Mesendoderm (in vitro differentiated cells): ENCODE results near the gene EPGN.

Experiments
- DNase-seq: peaks from one replicate; pipeline ENCODE4 v3.0.0; 2013
- H2AK5ac ChIP-seq: 2 replicates; pipeline ENCODE4 v1.6.1; 2013; ENCODE audit warnings: low read length, inconsistent platforms
- H2BK120ac ChIP-seq: 2 replicates; pipeline ENCODE4 v1.6.1; 2013; ENCODE audit warnings: low read depth, mild to moderate bottlenecking, low read length, moderate library complexity, mixed read lengths
- H2BK15ac ChIP-seq: replicated peaks from 2 replicates; pipeline ENCODE4 v1.6.1; 2013; ENCODE audit warnings: low read depth, mild to moderate bottlenecking, moderate library complexity
- H2BK5ac ChIP-seq: 2 replicates; pipeline ENCODE4 v1.6.1; 2013; ENCODE audit warnings: low read length, inconsistent platforms
- H3K18ac ChIP-seq: 2 replicates; pipeline ENCODE4 v1.6.1; 2013; ENCODE audit warnings: mild to moderate bottlenecking, low read length, mixed read lengths
- H3K23ac ChIP-seq: one replicate; pipeline ENCODE4 v1.6.1; 2013; ENCODE audit warnings: low read length
- H3K27ac ChIP-seq: 2 replicates; pipeline ENCODE4 v1.5.1; 2013; ENCODE audit warnings: low read depth, mild to moderate bottlenecking, inconsistent platforms, low read length, moderate library complexity
- H3K27me3 ChIP-seq: 2 replicates; pipeline ENCODE4 v1.6.1; 2013; ENCODE audit warnings: low read length, control low read depth, mild to moderate bottlenecking, inconsistent platforms; ENCODE audit not compliant: insufficient read depth, poor library complexity
- H3K36me3 ChIP-seq: 2 replicates; pipeline ENCODE4 v1.6.1; 2013; ENCODE audit warnings: low read length, inconsistent platforms; ENCODE audit not compliant: control insufficient read depth, insufficient read depth
- H3K4ac ChIP-seq: one replicate; pipeline ENCODE4 v1.6.1; 2013; ENCODE audit warnings: low read depth, mild to moderate bottlenecking, low read length, moderate library complexity
- H3K4me1 ChIP-seq: 2 replicates; pipeline ENCODE4 v1.6.1; 2013; ENCODE audit warnings: low read depth, low read length, inconsistent platforms; ENCODE audit not compliant: control insufficient read depth
- H3K4me2 ChIP-seq: 2 replicates; pipeline ENCODE4 v1.6.1; 2013; ENCODE audit warnings: low read length
- H3K4me3 ChIP-seq: 2 replicates; pipeline ENCODE4 v1.5.1; 2013; ENCODE audit warnings: mild to moderate bottlenecking, low read length
- H3K56ac ChIP-seq: one replicate; pipeline ENCODE4 v1.6.1; 2013; ENCODE audit warnings: low read length
- H3K79me1 ChIP-seq: 2 replicates; pipeline ENCODE4 v1.6.1; 2013; ENCODE audit warnings: low read length, inconsistent platforms
- H3K79me2 ChIP-seq: 2 replicates; pipeline ENCODE4 v1.6.1; 2013; ENCODE audit warnings: mild to moderate bottlenecking, low read length; ENCODE audit not compliant: control insufficient read depth, insufficient read depth
- H3K9ac ChIP-seq: 2 replicates; pipeline ENCODE4 v1.6.1; 2013; ENCODE audit warnings: low read length, inconsistent platforms
- H4K5ac ChIP-seq: one replicate; pipeline ENCODE4 v1.6.1; 2013; ENCODE audit warnings: low read length
- H4K8ac ChIP-seq: one replicate; pipeline ENCODE4 v1.6.1; 2013; ENCODE audit warnings: low read depth, mild to moderate bottlenecking, control low read depth, low read length, moderate library complexity
- WGBS: extraction: QIAGEN DNeasy Blood & Tissue Kit; methylation state at CpG from one replicate; pipeline ENCODE4 v1.1.7; 2013; ENCODE audit warnings: low lambda C conversion rate, missing lambda C conversion rate; ENCODE audit not compliant: insufficient coverage; ENCODE audit errors: extremely low coverage; 5-methylcytosine and 5-hydroxymethylcytosine counted together

EPGN gene

GRCh38 chr4:74344031-74344430 lies 35.8 kb downstream of the EPGN start:
- Histone ChIP-seq H2BK5ac (no peak overlapping the region), H3K4me1 (no peaks in the 10 kb centered on the region), H2BK120ac (no peak overlapping the region), H4K5ac (no peak overlapping the region), H3K4me3 (peak overlapping the region; percentile 30), H3K23ac (no peak overlapping the region), H3K79me1 (no peaks in the 10 kb centered on the region), H4K8ac (no peak overlapping the region), H3K18ac (no peak overlapping the region), H3K4ac (no peak overlapping the region), H3K56ac (no peak overlapping the region), H2AK5ac (no peak overlapping the region), H3K4me2 (no peak overlapping the region), H3K9ac (no peak overlapping the region), H2BK15ac (no peak overlapping the region), H3K79me2 (no peaks in the 10 kb centered on the region), H3K27ac (no peak overlapping the region), H3K36me3 (no peaks in the 10 kb centered on the region), H3K27me3 (no peaks in the 10 kb centered on the region)
- DNase-seq: peak; percentile 14
- no CpG with 5 or more reads among the region's 1 CpG for WGBS

GRCh38 chr4:74353858-74354257 lies 45.6 kb downstream of the EPGN start:
- Histone ChIP-seq H3K4me1 (no peaks in the 10 kb centered on the region), H2BK120ac (no peak overlapping the region), H3K4me3 (no peak overlapping the region), H3K79me2 (no peaks in the 10 kb centered on the region), H2BK15ac (no peak overlapping the region), H3K18ac (no peak overlapping the region), H3K9ac (no peak overlapping the region), H3K36me3 (no peaks in the 10 kb centered on the region), H3K27me3 (no peaks in the 10 kb centered on the region), H3K4ac (no peak overlapping the region), H3K56ac (no peak overlapping the region), H3K27ac (no peak overlapping the region), H4K5ac (no peak overlapping the region), H3K23ac (no peak overlapping the region), H2AK5ac (no peak overlapping the region), H4K8ac (no peak overlapping the region), H3K79me1 (no peaks in the 10 kb centered on the region), H3K4me2 (no peak overlapping the region), H2BK5ac (no peak overlapping the region)
- no peak for DNase-seq
- no CpG with 5 or more reads among the region's 4 CpGs for WGBS

- no peaks in the 10 kb centered on the region for H3K36me3 ChIP-seq
- no peak for DNase-seq
- no peak overlapping the region for H3K9ac ChIP-seq
- H2AK5ac ChIP-seq: no peak overlapping the region
- H4K8ac ChIP-seq: no peak overlapping the region
- no peak overlapping the region for H3K23ac ChIP-seq
- H3K4me2 ChIP-seq: no peak overlapping the region
- H3K4me3 ChIP-seq: no peak overlapping the region
- H3K27me3 ChIP-seq: no peaks in the 10 kb centered on the region
- H2BK120ac ChIP-seq: no peak overlapping the region
- no peaks in the 10 kb centered on the region for H3K4me1 ChIP-seq
- H3K79me2 ChIP-seq: no peaks in the 10 kb centered on the region
- no peak overlapping the region for H3K27ac ChIP-seq
- H3K79me1 ChIP-seq: no peaks in the 10 kb centered on the region
- no peak overlapping the region for H3K18ac ChIP-seq
- no peak overlapping the region for H3K56ac ChIP-seq
- no peak overlapping the region for H4K5ac ChIP-seq
- H3K4ac ChIP-seq: no peak overlapping the region
- H2BK15ac ChIP-seq: no peak overlapping the region
- no peak overlapping the region for H2BK5ac ChIP-seq
- no CpG with 5 or more reads among the region's 1 CpG for WGBS
Observed at GRCh38 chr4:74357965-74358364, 49.7 kb downstream of the EPGN start.

GRCh38 chr4:74361671-74362070 lies 53.4 kb downstream of the EPGN start:
- H3K4me1 ChIP-seq: no peaks in the 10 kb centered on the region
- DNase-seq: no peak
- H3K23ac ChIP-seq: no peak overlapping the region

GRCh38 chr4:74362347-74362746 lies 54.1 kb downstream of the EPGN start:
- H3K4me3 ChIP-seq: no peak overlapping the region
- H3K56ac ChIP-seq: no peak overlapping the region
- no peak overlapping the region for H3K4ac ChIP-seq
- no peaks in the 10 kb centered on the region for H3K79me2 ChIP-seq
- H2BK120ac ChIP-seq: no peak overlapping the region
- H2BK15ac ChIP-seq: no peak overlapping the region
- H2AK5ac ChIP-seq: no peak overlapping the region
- H3K4me1 ChIP-seq: no peaks in the 10 kb centered on the region
- H2BK5ac ChIP-seq: no peak overlapping the region
- H3K27ac ChIP-seq: no peak overlapping the region
- H3K27me3 ChIP-seq: no peaks in the 10 kb centered on the region
- no peak overlapping the region for H4K8ac ChIP-seq
- no CpG with 5 or more reads among the region's 3 CpGs for WGBS
- no peak overlapping the region for H3K9ac ChIP-seq
- H4K5ac ChIP-seq: no peak overlapping the region
- H3K18ac ChIP-seq: no peak overlapping the region
- H3K4me2 ChIP-seq: no peak overlapping the region
- no peak overlapping the region for H3K23ac ChIP-seq
- no peak for DNase-seq
- no peaks in the 10 kb centered on the region for H3K36me3 ChIP-seq
- H3K79me1 ChIP-seq: no peaks in the 10 kb centered on the region

More at GRCh38 chr4:74361671-74362070, 53.4 kb downstream of the EPGN start:
- Histone ChIP-seq H3K9ac (no peak overlapping the region), H3K79me1 (no peaks in the 10 kb centered on the region), H3K79me2 (no peaks in the 10 kb centered on the region), H3K56ac (no peak overlapping the region), H2AK5ac (no peak overlapping the region), H3K18ac (no peak overlapping the region), H3K4me3 (no peak overlapping the region), H3K4ac (no peak overlapping the region), H3K27me3 (no peaks in the 10 kb centered on the region), H2BK15ac (no peak overlapping the region), H4K8ac (no peak overlapping the region), H3K36me3 (no peaks in the 10 kb centered on the region), H3K4me2 (no peak overlapping the region), H2BK5ac (no peak overlapping the region), H4K5ac (no peak overlapping the region), H3K27ac (no peak overlapping the region), H2BK120ac (no peak overlapping the region)
- no CpG with 5 or more reads among the region's 4 CpGs for WGBS

GRCh38 chr4:74364256-74364651 lies 56.0 kb downstream of the EPGN start:
- Histone ChIP-seq H2BK5ac (no peak overlapping the region), H3K4me2 (peak overlapping the region; percentile 81), H3K36me3 (no peaks in the 10 kb centered on the region), H3K79me2 (no peaks in the 10 kb centered on the region), H2BK120ac (no peak overlapping the region), H2AK5ac (no peak overlapping the region), H3K56ac (peak overlapping the region; percentile 68), H3K23ac (no peak overlapping the region), H4K8ac (no peak overlapping the region), H2BK15ac (no peak overlapping the region), H3K4me1 (peaks cover 4% of the 10 kb centered on the region), H3K27me3 (no peaks in the 10 kb centered on the region), H3K4ac (no peak overlapping the region), H3K79me1 (no peaks in the 10 kb centered on the region), H3K18ac (no peak overlapping the region), H4K5ac (no peak overlapping the region), H3K4me3 (no peak overlapping the region), H3K27ac (no peak overlapping the region), H3K9ac (no peak overlapping the region)
- WGBS: no CpG with 5 or more reads among the region's 8 CpGs
- no peak for DNase-seq
